Type B pancreatic cell (in vitro differentiated cells): ENCODE results near the gene RPTOR. TPM values are rescaled to one million over a fixed set of nuclear protein-coding genes. Genes with fewer than 3 reads are reported as not detected.

Experiments used
- DNase-seq: peaks from one replicate; pipeline ENCODE4 v3.0.0; 2021; ENCODE audit warnings: mixed read lengths; ENCODE audit not compliant: unreplicated experiment; ENCODE audit errors: extremely low spot score
- H3K27ac Mint-ChIP-seq: 2 replicates; pipeline ENCODE4 v1.8.0; 2021; ENCODE audit warnings: mild to moderate bottlenecking, mixed read lengths
- H3K27me3 Mint-ChIP-seq: 2 replicates; pipeline ENCODE4 v1.8.0; 2021; ENCODE audit warnings: mixed read lengths
- H3K36me3 Mint-ChIP-seq: 2 replicates; pipeline ENCODE4 v1.8.0; 2021; ENCODE audit warnings: mixed read lengths
- H3K4me1 Mint-ChIP-seq: one replicate; pipeline ENCODE4 v1.8.0; 2021; ENCODE audit warnings: mixed read lengths; ENCODE audit not compliant: unreplicated experiment
- H3K4me3 Mint-ChIP-seq: 2 replicates; pipeline ENCODE4 v1.8.0; 2021; ENCODE audit warnings: mild to moderate bottlenecking, mixed read lengths
- H3K9me3 Mint-ChIP-seq: 2 replicates; pipeline ENCODE4 v1.8.0; 2021; ENCODE audit warnings: mixed read lengths
- CTCF ChIP-seq: fragments of 200-600 bp; sonication (generic); conservative IDR thresholded peaks from 2 replicates; pipeline ENCODE4 v1.5.0; 2021; ENCODE audit warnings: antibody characterized with exemption, mild to moderate bottlenecking
- total RNA-seq: library from RNA; stranded (reverse); gene quantifications from 2 replicates; pipeline ENCODE4 v1.2.1, GENCODE V29; 2021; ENCODE audit warnings: low replicate concordance

RPTOR gene
- total RNA-seq, 1 donor from 2014 or later, result 39.8 TPM

- no peaks in the 10 kb centered on the region for H3K27me3 Mint-ChIP-seq
- H3K4me3 Mint-ChIP-seq, result no peak overlapping the region
- TF ChIP-seq CTCF, result no peak
- no peak overlapping the region for H3K27ac Mint-ChIP-seq
- peaks cover 4% of the 10 kb centered on the region for H3K36me3 Mint-ChIP-seq
- no peaks in the 10 kb centered on the region for H3K4me1 Mint-ChIP-seq
- no peaks in the 10 kb centered on the region for H3K9me3 Mint-ChIP-seq
- no peak for DNase-seq
These were observed 337.7 kb downstream of the RPTOR start for GRCh38 chr17:80882323-80882722.

GRCh38 chr17:80882926-80883685 is 338.5 kb downstream of the RPTOR start:
- H3K4me3 Mint-ChIP-seq, result no peak overlapping the region
- no peaks in the 10 kb centered on the region for H3K27me3 Mint-ChIP-seq
- H3K4me1 Mint-ChIP-seq, result no peaks in the 10 kb centered on the region
- no peak for DNase-seq
- TF ChIP-seq CTCF, result no peak
- peaks cover 4% of the 10 kb centered on the region for H3K36me3 Mint-ChIP-seq
- H3K9me3 Mint-ChIP-seq, result no peaks in the 10 kb centered on the region
- no peak overlapping the region for H3K27ac Mint-ChIP-seq

- no peak for DNase-seq
- Mint-ChIP-seq H3K27ac (no peak overlapping the region), H3K9me3 (no peaks in the 10 kb centered on the region), H3K36me3 (peaks cover 4% of the 10 kb centered on the region), H3K4me1 (no peaks in the 10 kb centered on the region), H3K27me3 (no peaks in the 10 kb centered on the region), H3K4me3 (no peak overlapping the region)
- no peak for TF ChIP-seq CTCF
These were observed 339.4 kb downstream of the RPTOR start for GRCh38 chr17:80883831-80884735.

- H3K36me3 Mint-ChIP-seq, result peaks cover 4% of the 10 kb centered on the region
- no peak overlapping the region for H3K27ac Mint-ChIP-seq
- no peak for TF ChIP-seq CTCF
- no peaks in the 10 kb centered on the region for H3K27me3 Mint-ChIP-seq
- no peaks in the 10 kb centered on the region for H3K9me3 Mint-ChIP-seq
- no peaks in the 10 kb centered on the region for H3K4me1 Mint-ChIP-seq
- no peak for DNase-seq
- no peak overlapping the region for H3K4me3 Mint-ChIP-seq
These were observed 340.2 kb downstream of the RPTOR start for GRCh38 chr17:80884811-80885210.

- DNase-seq, result no peak
- no peaks in the 10 kb centered on the region for H3K9me3 Mint-ChIP-seq
- peaks cover 2% of the 10 kb centered on the region for H3K4me1 Mint-ChIP-seq
- peaks cover 4% of the 10 kb centered on the region for H3K36me3 Mint-ChIP-seq
- no peak for TF ChIP-seq CTCF
- no peaks in the 10 kb centered on the region for H3K27me3 Mint-ChIP-seq
- no peak overlapping the region for H3K27ac Mint-ChIP-seq
- H3K4me3 Mint-ChIP-seq, result no peak overlapping the region
These were observed 341.4 kb downstream of the RPTOR start for GRCh38 chr17:80885947-80886582.
